ENCODE measurements around the gene TRIM43B.
"Not testable (repeated sequence)": the region's sequence is repeated elsewhere in the genome, so short reads cannot be mapped to it uniquely, and the experiment has no call there.

- not testable (repeated sequence) for TF ChIP-seq POLR2A (IDR thresholded peaks at IDR 0.05; ENCODE audit: low read length); ZC3H11A (IDR thresholded peaks at IDR 0.05); CTCF (IDR thresholded peaks at IDR 0.05); CHD2 (IDR thresholded peaks at IDR 0.05; ENCODE audit: low read length, partially characterized antibody); ESRRA (IDR thresholded peaks at IDR 0.05; ENCODE audit: borderline replicate concordance, low read length); FOXS1 (CRISPR knock-in tag; IDR thresholded peaks at IDR 0.05); KDM1A (IDR thresholded peaks at IDR 0.05; ENCODE audit: low read depth); CBX8 (IDR thresholded peaks at IDR 0.05); POLR2AphosphoS2 (conservative IDR thresholded peaks at IDR 0.05; ENCODE audit: low read length); ZNF302 (CRISPR knock-in tag; IDR thresholded peaks at IDR 0.05); USF2 (IDR thresholded peaks at IDR 0.05); EP300 (IDR thresholded peaks at IDR 0.05); RAD21 (conservative IDR thresholded peaks at IDR 0.05 in 1 of 2, IDR thresholded peaks at IDR 0.05 in 1 of 2); JUNB (IDR thresholded peaks at IDR 0.05)
Measured at GRCh38 chr2:95434507-95435076, 50.0 kb downstream of the TRIM43B start.

Measured in A549 (cell line).